Measurements from ENCODE around the gene FARS2. TPM values are rescaled to one million over a fixed set of nuclear protein-coding genes. Genes with fewer than 3 reads are reported as not detected.

The FARS2 gene
- polyA plus RNA-seq, 1 donor from 2014 or later: 11.9 TPM

GRCh38 chr6:5783584-5784089 lies 522.3 kb downstream of the FARS2 start:
- Histone ChIP-seq H3K4me2 (ENCODE audit: low read length) (no peak overlapping the region), H3K27ac (ENCODE audit: low read length) (no peak overlapping the region), H3K27me3 (ENCODE audit: insufficient read depth, low read depth, low read length) (no peaks in the 10 kb centered on the region), H3K9ac (ENCODE audit: low read length) (no peak overlapping the region), H4K20me1 (ENCODE audit: insufficient read depth) (no peaks in the 10 kb centered on the region), H3K4me3 (ENCODE audit: low read length) (no peak overlapping the region), H3K36me3 (ENCODE audit: insufficient read depth, low read length) (no peaks in the 10 kb centered on the region), H3K79me2 (replicated peaks; ENCODE audit: insufficient read depth, low read length) (no peaks in the 10 kb centered on the region), H3K9me3 (ENCODE audit: low read length) (no peaks in the 10 kb centered on the region), H3F3A (ENCODE audit: insufficient read depth, low read length, poor library complexity, severe bottlenecking) (no peaks in the 10 kb centered on the region), H2AFZ (ENCODE audit: low read depth, low read length) (no peak overlapping the region), H3K9me2 (ENCODE audit: insufficient read depth, low read length) (no peaks in the 10 kb centered on the region)
- TF ChIP-seq EZH2 (IDR thresholded peaks at IDR 0.05; ENCODE audit: borderline replicate concordance, insufficient read depth, low read length, poor library complexity, severe bottlenecking) (no peak), MXI1 (conservative IDR thresholded peaks at IDR 0.05; ENCODE audit: poor library complexity, severe bottlenecking) (no peak), POLR2AphosphoS5 (IDR thresholded peaks at IDR 0.05) (no peak), RAD21 (conservative IDR thresholded peaks at IDR 0.05) (no peak), SMC3 (conservative IDR thresholded peaks at IDR 0.05; ENCODE audit: poor library complexity) (no peak), EP300 (conservative IDR thresholded peaks at IDR 0.05; ENCODE audit: poor library complexity, severe bottlenecking) (no peak), TAF1 (IDR thresholded peaks at IDR 0.05; ENCODE audit: low read depth) (no peak)
- TF ChIP-seq, protein P1, sequence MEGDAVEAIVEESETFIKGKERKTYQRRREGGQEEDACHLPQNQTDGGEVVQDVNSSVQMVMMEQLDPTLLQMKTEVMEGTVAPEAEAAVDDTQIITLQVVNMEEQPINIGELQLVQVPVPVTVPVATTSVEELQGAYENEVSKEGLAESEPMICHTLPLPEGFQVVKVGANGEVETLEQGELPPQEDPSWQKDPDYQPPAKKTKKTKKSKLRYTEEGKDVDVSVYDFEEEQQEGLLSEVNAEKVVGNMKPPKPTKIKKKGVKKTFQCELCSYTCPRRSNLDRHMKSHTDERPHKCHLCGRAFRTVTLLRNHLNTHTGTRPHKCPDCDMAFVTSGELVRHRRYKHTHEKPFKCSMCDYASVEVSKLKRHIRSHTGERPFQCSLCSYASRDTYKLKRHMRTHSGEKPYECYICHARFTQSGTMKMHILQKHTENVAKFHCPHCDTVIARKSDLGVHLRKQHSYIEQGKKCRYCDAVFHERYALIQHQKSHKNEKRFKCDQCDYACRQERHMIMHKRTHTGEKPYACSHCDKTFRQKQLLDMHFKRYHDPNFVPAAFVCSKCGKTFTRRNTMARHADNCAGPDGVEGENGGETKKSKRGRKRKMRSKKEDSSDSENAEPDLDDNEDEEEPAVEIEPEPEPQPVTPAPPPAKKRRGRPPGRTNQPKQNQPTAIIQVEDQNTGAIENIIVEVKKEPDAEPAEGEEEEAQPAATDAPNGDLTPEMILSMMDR (IDR thresholded peaks at IDR 0.05; ENCODE audit: poor library complexity, severe bottlenecking): no peak
- TF ChIP-seq, protein P2, sequence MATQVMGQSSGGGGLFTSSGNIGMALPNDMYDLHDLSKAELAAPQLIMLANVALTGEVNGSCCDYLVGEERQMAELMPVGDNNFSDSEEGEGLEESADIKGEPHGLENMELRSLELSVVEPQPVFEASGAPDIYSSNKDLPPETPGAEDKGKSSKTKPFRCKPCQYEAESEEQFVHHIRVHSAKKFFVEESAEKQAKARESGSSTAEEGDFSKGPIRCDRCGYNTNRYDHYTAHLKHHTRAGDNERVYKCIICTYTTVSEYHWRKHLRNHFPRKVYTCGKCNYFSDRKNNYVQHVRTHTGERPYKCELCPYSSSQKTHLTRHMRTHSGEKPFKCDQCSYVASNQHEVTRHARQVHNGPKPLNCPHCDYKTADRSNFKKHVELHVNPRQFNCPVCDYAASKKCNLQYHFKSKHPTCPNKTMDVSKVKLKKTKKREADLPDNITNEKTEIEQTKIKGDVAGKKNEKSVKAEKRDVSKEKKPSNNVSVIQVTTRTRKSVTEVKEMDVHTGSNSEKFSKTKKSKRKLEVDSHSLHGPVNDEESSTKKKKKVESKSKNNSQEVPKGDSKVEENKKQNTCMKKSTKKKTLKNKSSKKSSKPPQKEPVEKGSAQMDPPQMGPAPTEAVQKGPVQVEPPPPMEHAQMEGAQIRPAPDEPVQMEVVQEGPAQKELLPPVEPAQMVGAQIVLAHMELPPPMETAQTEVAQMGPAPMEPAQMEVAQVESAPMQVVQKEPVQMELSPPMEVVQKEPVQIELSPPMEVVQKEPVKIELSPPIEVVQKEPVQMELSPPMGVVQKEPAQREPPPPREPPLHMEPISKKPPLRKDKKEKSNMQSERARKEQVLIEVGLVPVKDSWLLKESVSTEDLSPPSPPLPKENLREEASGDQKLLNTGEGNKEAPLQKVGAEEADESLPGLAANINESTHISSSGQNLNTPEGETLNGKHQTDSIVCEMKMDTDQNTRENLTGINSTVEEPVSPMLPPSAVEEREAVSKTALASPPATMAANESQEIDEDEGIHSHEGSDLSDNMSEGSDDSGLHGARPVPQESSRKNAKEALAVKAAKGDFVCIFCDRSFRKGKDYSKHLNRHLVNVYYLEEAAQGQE (IDR thresholded peaks at IDR 0.05; ENCODE audit: borderline replicate concordance): no peak

DNA sequence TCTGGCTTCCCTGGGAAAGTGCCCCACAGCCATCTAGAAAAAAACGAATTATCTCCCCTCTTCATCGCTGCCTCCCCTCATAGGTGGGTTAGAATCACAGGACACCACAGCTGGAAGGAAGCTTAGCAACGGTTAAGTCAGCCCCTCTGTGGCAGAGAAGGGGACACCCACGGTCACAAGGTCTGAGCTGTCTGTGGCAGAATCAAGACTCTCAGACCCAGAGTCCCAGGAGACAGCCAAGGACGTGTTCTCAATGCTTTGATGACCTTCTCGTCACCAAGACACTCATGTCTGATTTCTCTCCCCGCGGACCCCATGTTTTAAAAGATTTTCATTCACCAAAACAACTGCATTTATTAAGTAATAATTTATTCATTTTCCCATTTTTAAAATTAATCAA lies 523.9 kb downstream of the FARS2 start:
- TF ChIP-seq RAD21 (conservative IDR thresholded peaks at IDR 0.05): no peak
- TF ChIP-seq MXI1 (conservative IDR thresholded peaks at IDR 0.05; ENCODE audit: poor library complexity, severe bottlenecking): no peak
- TF ChIP-seq SMC3 (conservative IDR thresholded peaks at IDR 0.05; ENCODE audit: poor library complexity): no peak
- TF ChIP-seq, protein P1 (IDR thresholded peaks at IDR 0.05; ENCODE audit: poor library complexity, severe bottlenecking): no peak
- TF ChIP-seq TAF1 (IDR thresholded peaks at IDR 0.05; ENCODE audit: low read depth): no peak
- no peak for TF ChIP-seq EZH2 (IDR thresholded peaks at IDR 0.05; ENCODE audit: borderline replicate concordance, insufficient read depth, low read length, poor library complexity, severe bottlenecking)
- TF ChIP-seq, protein P2 (IDR thresholded peaks at IDR 0.05; ENCODE audit: borderline replicate concordance): no peak
- no peak for TF ChIP-seq POLR2AphosphoS5 (IDR thresholded peaks at IDR 0.05)
- no peak for TF ChIP-seq EP300 (conservative IDR thresholded peaks at IDR 0.05; ENCODE audit: poor library complexity, severe bottlenecking)
- Histone ChIP-seq H3K9me2 (ENCODE audit: insufficient read depth, low read length) (no peaks in the 10 kb centered on the region), H4K20me1 (ENCODE audit: insufficient read depth) (no peaks in the 10 kb centered on the region), H3K9ac (ENCODE audit: low read length) (no peak overlapping the region), H3K4me2 (ENCODE audit: low read length) (no peak overlapping the region), H3K9me3 (ENCODE audit: low read length) (no peaks in the 10 kb centered on the region), H3K79me2 (replicated peaks; ENCODE audit: insufficient read depth, low read length) (no peaks in the 10 kb centered on the region), H3F3A (ENCODE audit: insufficient read depth, low read length, poor library complexity, severe bottlenecking) (no peaks in the 10 kb centered on the region), H3K27ac (ENCODE audit: low read length) (no peak overlapping the region), H2AFZ (ENCODE audit: low read depth, low read length) (no peak overlapping the region), H3K4me3 (ENCODE audit: low read length) (no peak overlapping the region), H3K36me3 (ENCODE audit: insufficient read depth, low read length) (no peaks in the 10 kb centered on the region), H3K27me3 (ENCODE audit: insufficient read depth, low read depth, low read length) (no peaks in the 10 kb centered on the region)
